ENCODE results near the gene FRMD4A. TPM values are rescaled to one million over a fixed set of nuclear protein-coding genes. Genes with fewer than 3 reads are reported as not detected.

FRMD4A gene
- total RNA-seq, 6 donors from 2014 or later: 22.3 to 114 (median 52.3) TPM

GRCh38 chr10:13891128-13892000 lies 439.4 kb downstream of the FRMD4A start:
- no peak for TF ChIP-seq POLR2AphosphoS5 (IDR thresholded peaks at IDR 0.05)
- TF ChIP-seq CTCF (IDR thresholded peaks at IDR 0.05): no peak
- TF ChIP-seq POLR2A (IDR thresholded peaks at IDR 0.05): peak in 2 of 4 donors; percentile 3 to 30
- no peak for TF ChIP-seq EP300 (IDR thresholded peaks at IDR 0.05)
- H3K9me3 ChIP-seq: no peaks in the 10 kb centered on the region
- no peaks in the 10 kb centered on the region for H3K36me3 ChIP-seq
- H3K4me3 ChIP-seq: peak overlapping the region; percentile 26 to 56 (median 47)
- H3K4me1 ChIP-seq: peaks cover 0 to 25% (median 3%) of the 10 kb centered on the region in 4 donors
- ATAC-seq (ENCODE audit: low FRiP score in 2 of 2) (peak in 1 of 2 donors; percentile 82), DNase-seq (peak in 1 of 2 donors; percentile 91)
- peaks cover 0 to 4% (median 2%) of the 10 kb centered on the region in 4 donors for H3K27me3 ChIP-seq
- WGBS, 2 donors: 3 to 4% methylated on average over 17 to 42 of the region's 87 CpGs
- H3K27ac ChIP-seq: peak overlapping the region; percentile 49 to 81 (median 76)

GRCh38 chr10:13890233-13891127 lies 440.2 kb downstream of the FRMD4A start:
- H3K4me1 ChIP-seq: peaks cover 0 to 25% (median 3%) of the 10 kb centered on the region in 4 donors
- TF ChIP-seq EP300 (IDR thresholded peaks at IDR 0.05) (no peak), POLR2A (IDR thresholded peaks at IDR 0.05) (peak in 2 of 4 donors; percentile 8 to 33)
- peak overlapping the region; percentile 49 to 81 (median 70) for H3K27ac ChIP-seq
- DNase-seq (no peak), ATAC-seq (ENCODE audit: low FRiP score in 2 of 2) (peak in 1 of 2 donors; percentile 47)
- H3K4me3 ChIP-seq: peak overlapping the region; percentile 26 to 56 (median 47)
- 23 to 25% methylated on average over 26 of the region's 26 CpGs for WGBS, 2 donors
- H3K9me3 ChIP-seq: no peaks in the 10 kb centered on the region
- H3K36me3 ChIP-seq: no peaks in the 10 kb centered on the region
- peaks cover 0 to 4% (median 2%) of the 10 kb centered on the region in 4 donors for H3K27me3 ChIP-seq

GRCh38 chr10:13887761-13888160 lies 443.0 kb downstream of the FRMD4A start:
- Histone ChIP-seq H3K27ac (peak overlapping the region in 1 of 4 donors; percentile 43), H3K9me3 (no peaks in the 10 kb centered on the region), H3K4me3 (no peak overlapping the region), H3K4me1 (peaks cover 0 to 25% (median 5%) of the 10 kb centered on the region in 4 donors), H3K36me3 (no peaks in the 10 kb centered on the region), H3K27me3 (peaks cover 0 to 4% (median 2%) of the 10 kb centered on the region in 4 donors)
- DNase-seq: no peak
- no peak for ATAC-seq (ENCODE audit: low FRiP score in 2 of 2)
- 67 to 74% methylated on average over 4 of the region's 4 CpGs for WGBS, 2 donors
- peak in 1 of 4 donors; percentile 21 for TF ChIP-seq POLR2A (IDR thresholded peaks at IDR 0.05)
- no peak for TF ChIP-seq POLR2AphosphoS5 (IDR thresholded peaks at IDR 0.05)

- 93 to 94% methylated on average over 6 to 9 of the region's 9 CpGs for WGBS, 2 donors
- H3K36me3 ChIP-seq: no peaks in the 10 kb centered on the region
- ATAC-seq (ENCODE audit: low FRiP score in 2 of 2): no peak
- H3K27ac ChIP-seq: peak overlapping the region in 1 of 4 donors; percentile 9
- DNase-seq: no peak
- peaks cover 0 to 15% (median 10%) of the 10 kb centered on the region in 4 donors for H3K4me1 ChIP-seq
- no peaks in the 10 kb centered on the region for H3K9me3 ChIP-seq
- H3K4me3 ChIP-seq: no peak overlapping the region
- no peak for TF ChIP-seq EP300 (IDR thresholded peaks at IDR 0.05)
- TF ChIP-seq CTCF (IDR thresholded peaks at IDR 0.05): no peak
- TF ChIP-seq POLR2A (IDR thresholded peaks at IDR 0.05): no peak
- no peak for TF ChIP-seq POLR2AphosphoS5 (IDR thresholded peaks at IDR 0.05)
- H3K27me3 ChIP-seq: no peaks in the 10 kb centered on the region
These were observed 445.3 kb downstream of the FRMD4A start for GRCh38 chr10:13885238-13885990.

- Histone ChIP-seq H3K36me3 (no peaks in the 10 kb centered on the region), H3K4me3 (no peak overlapping the region), H3K27me3 (no peaks in the 10 kb centered on the region), H3K27ac (no peak overlapping the region), H3K4me1 (peaks cover 0 to 15% (median 10%) of the 10 kb centered on the region in 4 donors), H3K9me3 (no peaks in the 10 kb centered on the region)
- 58 to 68% methylated on average over 8 of the region's 8 CpGs for WGBS, 2 donors
- TF ChIP-seq CTCF (IDR thresholded peaks at IDR 0.05): no peak
- no peak for TF ChIP-seq POLR2A (IDR thresholded peaks at IDR 0.05)
- DNase-seq: no peak
- ATAC-seq (ENCODE audit: low FRiP score in 2 of 2): no peak
These were observed 446.9 kb downstream of the FRMD4A start for GRCh38 chr10:13883636-13884444.

Data from upper lobe of left lung (tissue), 6 donors.